Neutrophil (primary cell): ENCODE data around the gene SFXN3.

Experiments
- H3K27ac ChIP-seq: fragments of 200-600 bp; sonication (generic); 2 replicates; pipeline ENCODE4 v1.5.1; 2016; ENCODE audit warnings: mild to moderate bottlenecking, moderate library complexity
- H3K27me3 ChIP-seq: fragments of 200-600 bp; sonication (generic); 2 replicates; pipeline ENCODE4 v1.6.0; 2016; ENCODE audit warnings: mild to moderate bottlenecking
- H3K36me3 ChIP-seq: fragments of 200-600 bp; sonication (generic); 2 replicates; pipeline ENCODE4 v1.5.1; 2017
- H3K4me1 ChIP-seq, 2 experiments: fragments of 200-600 bp in 1 of 2; sonication (generic) in 1 of 2; 1 replicate in 1 of 2; 2 replicates in 1 of 2; pipeline versions ENCODE4 v1.5.1 to v1.6.1; 2013 to 2016; ENCODE audit warnings: low read depth in 1 of 2, low read length in 1 of 2, mild to moderate bottlenecking in 1 of 2, moderate library complexity in 1 of 2; ENCODE audit not compliant: control insufficient read depth in 1 of 2, insufficient read depth in 1 of 2
- H3K4me3 ChIP-seq, 2 experiments: fragments of 200-600 bp in 1 of 2; sonication (generic) in 1 of 2; 1 replicate in 1 of 2; 2 replicates in 1 of 2; pipeline ENCODE4 v1.5.1; 2013 to 2016; ENCODE audit warnings: low read depth in 1 of 2, low read length in 1 of 2, mild to moderate bottlenecking in 1 of 2, moderate library complexity in 1 of 2
- H3K9me3 ChIP-seq: fragments of 200-600 bp; sonication (generic); 2 replicates; pipeline ENCODE4 v1.5.1; 2016
- CTCF ChIP-seq: fragments of 200-600 bp; sonication (generic); IDR thresholded peaks from 2 replicates; pipeline ENCODE4 v1.5.1; 2016; ENCODE audit warnings: antibody characterized with exemption

The SFXN3 gene

GRCh38 chr10:101035314-101035713 lies 4.3 kb downstream of the SFXN3 start:
- H3K36me3 ChIP-seq, result no peaks in the 10 kb centered on the region
- no peak overlapping the region for H3K4me3 ChIP-seq
- no peaks in the 10 kb centered on the region for H3K9me3 ChIP-seq
- no peak for TF ChIP-seq CTCF
- no peak overlapping the region for H3K27ac ChIP-seq
- H3K4me1 ChIP-seq, result peaks cover 14 to 19% of the 10 kb centered on the region in 2 experiments
- H3K27me3 ChIP-seq, result peaks cover 90% of the 10 kb centered on the region

GRCh38 chr10:101035916-101036702 lies 5.1 kb downstream of the SFXN3 start:
- Histone ChIP-seq H3K27me3 (peaks cover 83% of the 10 kb centered on the region), H3K27ac (no peak overlapping the region), H3K36me3 (no peaks in the 10 kb centered on the region), H3K4me3 (no peak overlapping the region), H3K9me3 (no peaks in the 10 kb centered on the region), H3K4me1 (peaks cover 6 to 14% of the 10 kb centered on the region in 2 experiments)
- no peak for TF ChIP-seq CTCF

GRCh38 chr10:101036726-101037125 lies 5.7 kb downstream of the SFXN3 start:
- peaks cover 6 to 8% of the 10 kb centered on the region in 2 experiments for H3K4me1 ChIP-seq
- no peaks in the 10 kb centered on the region for H3K9me3 ChIP-seq
- no peak overlapping the region for H3K27ac ChIP-seq
- no peak for TF ChIP-seq CTCF
- no peak overlapping the region for H3K4me3 ChIP-seq
- H3K36me3 ChIP-seq, result no peaks in the 10 kb centered on the region
- peaks cover 77% of the 10 kb centered on the region for H3K27me3 ChIP-seq

GRCh38 chr10:101038484-101038883 lies 7.5 kb downstream of the SFXN3 start:
- H3K4me1 ChIP-seq, result peaks cover 11 to 13% of the 10 kb centered on the region in 2 experiments
- H3K27me3 ChIP-seq, result peaks cover 61% of the 10 kb centered on the region
- H3K27ac ChIP-seq, result no peak overlapping the region
- no peaks in the 10 kb centered on the region for H3K36me3 ChIP-seq
- no peak overlapping the region for H3K4me3 ChIP-seq
- H3K9me3 ChIP-seq, result no peaks in the 10 kb centered on the region
- TF ChIP-seq CTCF, result no peak

GRCh38 chr10:101040061-101040460 lies 9.0 kb downstream of the SFXN3 start:
- Histone ChIP-seq H3K4me1 (peaks cover 12 to 13% of the 10 kb centered on the region in 2 experiments), H3K27me3 (peaks cover 60% of the 10 kb centered on the region), H3K27ac (no peak overlapping the region), H3K9me3 (no peaks in the 10 kb centered on the region), H3K4me3 (no peak overlapping the region), H3K36me3 (no peaks in the 10 kb centered on the region)
- no peak for TF ChIP-seq CTCF
